Measurements from ENCODE around the gene TUG1.

Gene TUG1

DNA sequence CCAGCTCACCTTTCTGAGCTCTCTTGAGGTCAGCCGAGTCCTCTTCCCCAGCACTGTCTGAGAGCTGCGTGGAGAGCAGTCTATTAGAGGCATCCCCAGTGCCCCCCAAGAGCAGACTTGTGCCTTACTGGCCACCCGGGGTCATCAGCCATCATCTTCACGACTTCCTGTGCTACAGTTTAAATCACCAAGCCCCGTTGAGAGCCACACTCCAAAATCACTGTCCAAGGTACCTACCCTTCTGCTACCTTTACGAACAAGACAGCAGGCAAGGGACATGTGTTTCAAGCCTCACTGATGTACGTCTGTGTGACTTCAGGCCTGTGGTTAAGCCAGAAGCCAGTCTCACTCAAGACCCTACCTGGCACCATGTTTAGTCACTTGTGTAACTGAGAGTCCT lies 35.6 kb upstream of the TUG1 start:
- no peak overlapping the region for H3K4me3 ChIP-seq (replicated peaks in 1 of 2; ENCODE audit: low read depth in 2 of 2, low read length in 2 of 2)
- TF ChIP-seq, protein P1, sequence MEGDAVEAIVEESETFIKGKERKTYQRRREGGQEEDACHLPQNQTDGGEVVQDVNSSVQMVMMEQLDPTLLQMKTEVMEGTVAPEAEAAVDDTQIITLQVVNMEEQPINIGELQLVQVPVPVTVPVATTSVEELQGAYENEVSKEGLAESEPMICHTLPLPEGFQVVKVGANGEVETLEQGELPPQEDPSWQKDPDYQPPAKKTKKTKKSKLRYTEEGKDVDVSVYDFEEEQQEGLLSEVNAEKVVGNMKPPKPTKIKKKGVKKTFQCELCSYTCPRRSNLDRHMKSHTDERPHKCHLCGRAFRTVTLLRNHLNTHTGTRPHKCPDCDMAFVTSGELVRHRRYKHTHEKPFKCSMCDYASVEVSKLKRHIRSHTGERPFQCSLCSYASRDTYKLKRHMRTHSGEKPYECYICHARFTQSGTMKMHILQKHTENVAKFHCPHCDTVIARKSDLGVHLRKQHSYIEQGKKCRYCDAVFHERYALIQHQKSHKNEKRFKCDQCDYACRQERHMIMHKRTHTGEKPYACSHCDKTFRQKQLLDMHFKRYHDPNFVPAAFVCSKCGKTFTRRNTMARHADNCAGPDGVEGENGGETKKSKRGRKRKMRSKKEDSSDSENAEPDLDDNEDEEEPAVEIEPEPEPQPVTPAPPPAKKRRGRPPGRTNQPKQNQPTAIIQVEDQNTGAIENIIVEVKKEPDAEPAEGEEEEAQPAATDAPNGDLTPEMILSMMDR (IDR thresholded peaks at IDR 0.05; ENCODE audit: low read depth, low read length), result no peak
- DNase-seq (ENCODE audit: low read depth in 2 of 2), result no peak

DNA sequence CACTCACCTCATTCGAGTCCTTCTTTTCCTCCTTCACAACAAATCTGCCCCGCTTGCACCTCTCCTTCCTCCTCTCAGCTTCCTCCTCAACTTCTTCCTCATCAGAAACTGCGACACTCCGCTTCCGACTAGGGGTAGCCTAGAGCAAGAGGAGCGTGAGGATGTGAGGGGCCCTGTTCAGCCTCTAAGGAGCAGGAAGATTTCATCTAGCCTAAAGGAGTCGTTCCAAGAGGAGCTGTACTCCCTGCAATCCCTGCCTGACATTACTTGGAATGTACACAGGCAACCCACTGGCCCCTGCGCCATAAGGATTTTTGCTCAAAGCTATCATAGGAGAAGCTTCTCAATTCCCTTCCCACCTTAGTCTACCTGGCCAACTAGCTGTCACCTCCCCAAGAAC lies 35.0 kb upstream of the TUG1 start:
- DNase-seq (ENCODE audit: low read depth in 2 of 2), result no peak
- TF ChIP-seq, protein P1 (IDR thresholded peaks at IDR 0.05; ENCODE audit: low read depth, low read length), result no peak
- H3K4me3 ChIP-seq (replicated peaks in 1 of 2; ENCODE audit: low read depth in 2 of 2, low read length in 2 of 2), result no peak overlapping the region

DNA sequence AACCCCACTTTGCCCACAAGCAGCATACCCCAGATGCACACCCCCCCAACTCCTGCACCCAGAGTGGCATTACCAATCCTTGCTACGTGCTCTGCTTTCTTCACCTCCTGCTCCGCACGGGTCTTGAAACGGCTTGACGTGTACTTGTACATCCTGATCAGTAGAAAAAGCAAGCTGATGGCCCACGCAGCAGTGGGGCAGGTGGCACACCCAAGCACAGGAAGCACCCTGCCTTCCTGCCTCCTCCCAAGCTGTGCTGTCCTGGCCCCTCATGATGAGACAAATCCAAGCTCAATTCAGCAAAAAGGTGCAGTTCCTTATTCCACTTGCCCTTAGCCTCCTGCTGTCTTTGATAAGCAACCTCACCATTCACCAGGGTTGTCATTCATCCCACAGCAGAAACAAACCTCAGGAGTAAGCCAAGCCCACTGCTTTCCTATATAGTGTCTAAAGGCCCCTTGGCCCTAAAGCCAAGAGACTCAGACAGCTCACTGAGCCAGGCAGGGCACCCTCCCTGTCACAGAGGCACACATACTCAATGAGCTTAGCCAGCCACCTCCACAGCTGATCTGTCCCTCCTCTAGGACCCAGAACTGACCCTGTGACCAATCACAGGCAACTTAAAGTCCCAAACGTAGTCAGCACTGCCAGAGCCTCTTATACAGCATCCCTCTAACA lies 28.2 kb upstream of the TUG1 start:
- DNase-seq (ENCODE audit: low read depth in 2 of 2), result no peak
- TF ChIP-seq, protein P1 (IDR thresholded peaks at IDR 0.05; ENCODE audit: low read depth, low read length), result no peak
- no peak overlapping the region for H3K4me3 ChIP-seq (replicated peaks in 1 of 2; ENCODE audit: low read depth in 2 of 2, low read length in 2 of 2)

DNA sequence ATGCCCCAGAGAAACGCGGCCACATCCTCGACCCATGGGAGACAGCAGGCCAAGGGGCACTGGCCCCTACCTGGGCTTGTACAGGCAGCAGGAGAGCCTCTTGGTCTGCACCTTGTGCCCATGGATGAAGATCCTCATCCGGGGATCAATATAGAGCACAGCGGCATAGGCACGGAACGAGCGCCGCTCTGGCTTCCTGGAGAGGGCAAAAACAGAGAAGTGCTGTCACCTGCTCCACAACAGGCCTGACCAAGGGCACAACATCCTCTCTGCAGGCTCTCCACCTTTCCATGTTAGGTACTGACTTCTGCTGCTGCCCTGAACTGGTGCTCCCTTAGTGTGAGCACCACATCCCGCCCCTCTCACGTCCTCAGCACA lies 27.7 kb upstream of the TUG1 start:
- TF ChIP-seq, protein P1 (IDR thresholded peaks at IDR 0.05; ENCODE audit: low read depth, low read length), result no peak
- no peak for DNase-seq (ENCODE audit: low read depth in 2 of 2)
- no peak overlapping the region for H3K4me3 ChIP-seq (replicated peaks in 1 of 2; ENCODE audit: low read depth in 2 of 2, low read length in 2 of 2)

DNA sequence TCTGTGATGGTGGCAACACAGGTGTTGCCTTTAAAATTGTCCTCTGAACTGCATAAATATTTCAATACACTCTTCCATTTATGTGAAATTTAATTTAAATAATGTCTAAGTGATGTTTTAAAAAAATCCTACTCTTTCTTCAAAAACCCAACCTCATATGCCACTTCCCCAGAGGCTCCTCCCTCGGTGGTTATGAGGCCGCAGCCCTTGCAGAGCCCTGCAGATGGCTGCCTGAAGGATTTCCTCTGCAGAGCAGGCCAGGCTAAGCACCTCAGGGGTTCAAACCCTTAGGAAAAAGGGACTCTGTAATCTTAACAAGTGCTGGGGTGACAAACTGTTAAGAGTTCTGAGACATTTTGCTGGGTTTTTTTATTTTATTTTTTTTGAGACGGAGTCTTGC lies 25.7 kb upstream of the TUG1 start:
- no peak for DNase-seq (ENCODE audit: low read depth in 2 of 2)
- H3K4me3 ChIP-seq (replicated peaks in 1 of 2; ENCODE audit: low read depth in 2 of 2, low read length in 2 of 2), result no peak overlapping the region
- TF ChIP-seq, protein P1 (IDR thresholded peaks at IDR 0.05; ENCODE audit: low read depth, low read length), result no peak

DNA sequence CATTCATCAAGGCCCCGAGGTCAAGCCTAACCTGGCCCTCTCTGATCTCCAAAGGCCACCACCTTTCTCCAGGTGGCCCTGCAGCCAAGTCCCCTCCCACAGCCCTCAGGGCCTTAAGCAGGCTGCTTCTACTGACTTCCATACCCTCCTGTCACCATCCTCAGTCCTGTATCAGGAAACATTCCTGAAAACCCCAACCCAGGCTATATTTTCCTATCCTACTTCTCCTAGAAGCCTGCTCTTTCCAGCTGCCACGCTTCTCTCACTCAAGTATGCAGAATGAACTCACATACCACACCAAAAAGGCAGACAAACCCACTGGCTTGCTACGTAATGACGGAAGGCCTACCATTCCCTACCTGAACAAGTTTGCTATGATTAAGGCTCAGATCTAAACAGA lies 24.1 kb upstream of the TUG1 start:
- H3K4me3 ChIP-seq (replicated peaks in 1 of 2; ENCODE audit: low read depth in 2 of 2, low read length in 2 of 2), result no peak overlapping the region
- TF ChIP-seq, protein P1 (IDR thresholded peaks at IDR 0.05; ENCODE audit: low read depth, low read length), result no peak
- DNase-seq (ENCODE audit: low read depth in 2 of 2), result no peak

DNA sequence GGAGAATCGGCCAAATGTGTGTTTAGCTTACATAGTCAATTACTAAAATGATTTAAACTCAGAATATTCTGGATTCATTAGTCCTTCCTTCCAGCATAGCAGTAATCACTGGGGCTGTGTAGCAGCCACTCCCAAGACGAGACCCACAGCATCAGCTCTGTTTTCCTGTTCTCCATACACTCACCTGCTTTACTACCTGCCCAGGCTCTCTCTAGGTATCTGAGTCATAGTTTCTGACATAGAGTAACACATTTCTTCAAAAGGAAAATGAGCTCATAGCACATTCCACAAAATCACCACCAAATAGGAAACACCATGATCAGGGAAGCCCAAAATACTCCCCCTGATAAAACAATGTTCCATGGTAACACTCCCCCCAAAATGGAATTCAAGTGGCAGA lies 23.4 kb upstream of the TUG1 start:
- TF ChIP-seq, protein P1 (IDR thresholded peaks at IDR 0.05; ENCODE audit: low read depth, low read length), result no peak
- DNase-seq (ENCODE audit: low read depth in 2 of 2), result no peak
- H3K4me3 ChIP-seq (replicated peaks in 1 of 2; ENCODE audit: low read depth in 2 of 2, low read length in 2 of 2), result no peak overlapping the region

All from cardiac fibroblast (primary cell).